GM18909 (cell line): ENCODE measurements around the gene GLI3.

Experiments
- ATAC-seq: cut with Tn5 transposase; IDR thresholded peaks from one replicate; pipeline ENCODE4 v1.9.1; 2021; ENCODE audit warnings: mild to moderate bottlenecking; ENCODE audit not compliant: unreplicated experiment, poor library complexity

Gene GLI3

DNA sequence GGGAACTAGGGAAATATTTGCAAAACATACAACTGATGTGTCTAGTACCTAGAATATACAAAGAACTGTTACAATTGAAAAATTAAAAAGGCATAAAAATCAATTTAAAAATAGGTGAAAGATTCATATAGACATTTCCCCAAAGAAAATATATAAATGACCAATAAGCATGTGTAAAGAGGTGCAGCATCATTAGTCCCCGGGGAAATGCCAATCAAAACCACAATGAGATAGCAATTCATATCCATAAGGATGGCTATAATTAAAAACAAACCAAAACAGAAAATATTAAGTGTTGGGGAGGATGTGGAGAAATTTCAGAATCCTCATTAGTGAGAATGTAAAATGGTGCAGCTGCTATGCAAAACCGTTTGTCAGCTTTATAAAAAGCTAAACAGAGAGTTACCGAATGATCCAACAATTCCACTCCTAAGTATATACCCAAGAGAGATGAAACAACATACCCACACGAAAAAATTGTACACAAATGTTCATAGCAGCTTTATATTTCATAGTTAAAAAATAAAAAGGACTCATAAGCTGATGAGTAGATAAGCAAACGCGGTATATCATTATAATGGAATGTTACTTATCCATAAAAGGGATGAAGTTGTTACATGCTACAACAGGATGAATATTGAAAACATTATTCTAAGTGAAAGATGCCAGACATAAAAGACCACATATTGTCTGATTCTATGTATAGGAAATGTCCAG is 324.0 kb downstream of the GLI3 start:
- no peak for ATAC-seq

DNA sequence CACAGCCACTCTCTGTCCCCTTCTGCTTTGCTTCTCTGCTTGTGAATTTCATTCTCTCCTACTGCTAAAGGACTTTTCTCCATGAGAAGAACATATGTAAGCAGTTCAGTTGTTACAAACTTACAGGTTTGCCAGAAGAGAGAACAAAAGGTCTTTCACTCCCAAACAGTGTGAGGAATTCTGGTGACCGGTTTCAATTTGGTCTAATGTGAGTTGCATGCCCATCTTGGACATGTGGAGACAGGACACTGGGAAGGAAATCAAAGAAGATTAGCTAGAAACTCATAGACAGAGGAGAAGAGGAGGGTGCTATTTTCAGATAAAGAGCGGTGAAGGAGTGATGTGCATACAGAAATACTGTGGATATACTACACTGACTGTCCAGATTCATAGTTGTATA is 324.6 kb downstream of the GLI3 start:
- no peak for ATAC-seq

DNA sequence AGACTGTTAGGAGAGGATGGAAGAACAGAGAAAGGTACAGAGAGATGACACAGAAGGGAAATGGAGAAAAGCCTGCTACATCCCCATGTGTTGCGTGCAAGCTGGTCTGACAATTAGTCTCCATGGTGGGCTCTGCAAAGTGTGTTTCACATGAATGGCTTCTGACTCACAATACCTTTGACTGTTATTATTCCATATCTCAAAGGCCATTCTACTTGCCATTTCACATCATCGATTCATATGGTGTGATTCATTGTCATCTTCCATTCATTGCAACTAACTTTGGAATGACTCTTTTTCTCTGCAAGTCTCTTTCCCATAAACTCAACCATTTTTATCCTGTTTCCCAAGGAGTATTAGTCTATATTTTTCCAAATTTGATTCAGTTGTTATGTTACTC is 325.2 kb downstream of the GLI3 start:
- no peak for ATAC-seq
